Fibroblast of the aortic adventitia (primary cell): ENCODE measurements around the gene SMPDL3B. TPM values are rescaled to one million over a fixed set of nuclear protein-coding genes. Genes with fewer than 3 reads are reported as not detected.
A peak's percentile ranks its signal among the peaks of the same experiment; 100 is the strongest.

ENCODE experiments used
- DNase-seq: peaks from one replicate; pipeline ENCODE4 v3.0.0-alpha.2; 2010; ENCODE audit warnings: low read depth
- H3K4me3 ChIP-seq: 2 replicates; pipeline ENCODE4 v1.5.1; 2011; ENCODE audit warnings: low read depth, mild to moderate bottlenecking, control low read depth, low read length, moderate library complexity
- CTCF ChIP-seq: IDR thresholded peaks from 2 replicates; pipeline ENCODE4 v1.5.1; 2011; ENCODE audit warnings: mild to moderate bottlenecking, low read length, control low read depth, inconsistent platforms; ENCODE audit not compliant: insufficient read depth
- total RNA-seq: library from RNA; depleted of rRNA; stranded (reverse); fragments of >200 nt; gene quantifications from 2 replicates; pipeline ENCODE4 v1.2.3, GENCODE V29; 2012; ENCODE audit warnings: low replicate concordance

The SMPDL3B gene
- total RNA-seq, 1 donor = 0.09 TPM

GRCh38 chr1:27952147-27952546 lies 17.3 kb downstream of the SMPDL3B start:
- DNase-seq = no peak
- no peak for TF ChIP-seq CTCF
- H3K4me3 ChIP-seq = no peak overlapping the region

GRCh38 chr1:27954186-27954585 lies 19.4 kb downstream of the SMPDL3B start:
- no peak overlapping the region for H3K4me3 ChIP-seq

GRCh38 chr1:27955076-27955475 lies 20.3 kb downstream of the SMPDL3B start:
- no peak for TF ChIP-seq CTCF
- DNase-seq = no peak
- H3K4me3 ChIP-seq = no peak overlapping the region

More at GRCh38 chr1:27954186-27954585, 19.4 kb downstream of the SMPDL3B start:
- no peak for DNase-seq
- TF ChIP-seq CTCF = no peak

- no peak for DNase-seq
- TF ChIP-seq CTCF = no peak
- H3K4me3 ChIP-seq = no peak overlapping the region
Measured at GRCh38 chr1:27956761-27957160, 22.0 kb downstream of the SMPDL3B start.

GRCh38 chr1:27957655-27958054 lies 22.9 kb downstream of the SMPDL3B start:
- no peak overlapping the region for H3K4me3 ChIP-seq
- no peak for TF ChIP-seq CTCF
- DNase-seq = no peak

- TF ChIP-seq CTCF = no peak
- no peak overlapping the region for H3K4me3 ChIP-seq
Measured at GRCh38 chr1:27958513-27958912, 23.7 kb downstream of the SMPDL3B start.

GRCh38 chr1:27959792-27960603 lies 25.2 kb downstream of the SMPDL3B start, which contains the start of gene XKR8:
TSS of gene XKR8 (plus strand) at chr1:27959973. CDS start at chr1:27960070, 97 bp downstream.
- peak; percentile 26 for TF ChIP-seq CTCF
- DNase-seq = peak; percentile 59
- H3K4me3 ChIP-seq = peak within 1 kb of the TSS; percentile 78

More at GRCh38 chr1:27958513-27958912, 23.7 kb downstream of the SMPDL3B start:
- no peak for DNase-seq
